ENCODE data around the gene RNF31.

The RNF31 gene

DNA sequence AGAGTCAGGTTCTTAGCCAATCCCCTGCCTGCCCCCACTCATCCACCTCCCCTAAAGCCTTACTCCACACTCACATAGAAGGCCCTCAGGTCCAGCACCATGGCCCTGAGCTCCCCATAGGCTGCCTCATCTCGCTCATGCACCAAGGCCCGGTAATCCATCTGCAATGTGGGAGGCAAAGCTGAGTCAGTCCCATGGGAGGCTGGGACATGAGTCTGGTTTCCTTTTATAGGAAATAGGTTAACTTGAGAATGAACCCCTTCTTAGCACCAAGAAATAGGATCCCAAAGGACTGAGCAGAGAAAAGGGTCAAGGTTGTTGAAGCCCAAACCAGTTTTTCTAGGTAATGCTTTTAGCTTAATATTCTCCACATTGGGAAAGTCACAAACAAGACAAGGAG is 3.8 kb upstream of the RNF31 start:
- Histone ChIP-seq H3K4me1 (ENCODE audit: control insufficient read depth, insufficient read depth, low read length) (peaks cover 38% of the 10 kb centered on the region), H3K4me3 (ENCODE audit: low read length) (no peak overlapping the region), H3K9ac (ENCODE audit: low read depth, low read length) (no peak overlapping the region), H3K9me3 (replicated peaks; ENCODE audit: low read length) (no peaks in the 10 kb centered on the region), H3K4me2 (ENCODE audit: low read length) (peak overlapping the region; percentile 9), H3K27me3 (ENCODE audit: control insufficient read depth, insufficient read depth, low read length) (no peaks in the 10 kb centered on the region), H3K36me3 (ENCODE audit: insufficient read depth, low read length) (peaks cover 20% of the 10 kb centered on the region)

DNA sequence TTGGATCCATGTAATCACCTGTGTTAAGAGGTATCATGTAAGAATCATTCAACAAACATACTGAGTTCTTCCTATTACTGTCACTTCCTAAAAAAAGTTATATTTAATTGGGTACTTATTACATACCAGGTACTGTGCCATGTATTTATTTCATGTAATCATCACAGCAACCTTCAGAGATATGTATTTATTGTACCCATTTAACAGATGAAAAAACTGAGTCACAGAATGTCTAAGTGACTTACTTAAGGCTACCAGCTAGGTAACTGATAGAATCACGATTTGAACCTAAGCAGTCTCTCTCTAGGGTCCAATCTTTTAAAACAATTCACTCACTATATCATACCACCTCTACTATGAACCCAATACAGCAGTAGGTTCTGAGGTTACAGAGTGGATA is 2.8 kb upstream of the RNF31 start:
- H3K9me3 ChIP-seq (replicated peaks; ENCODE audit: low read length): no peaks in the 10 kb centered on the region
- H3K4me3 ChIP-seq (ENCODE audit: low read length): no peak overlapping the region
- no peaks in the 10 kb centered on the region for H3K27me3 ChIP-seq (ENCODE audit: control insufficient read depth, insufficient read depth, low read length)
- peaks cover 15% of the 10 kb centered on the region for H3K36me3 ChIP-seq (ENCODE audit: insufficient read depth, low read length)
- no peak overlapping the region for H3K4me2 ChIP-seq (ENCODE audit: low read length)
- H3K9ac ChIP-seq (ENCODE audit: low read depth, low read length): no peak overlapping the region
- peaks cover 38% of the 10 kb centered on the region for H3K4me1 ChIP-seq (ENCODE audit: control insufficient read depth, insufficient read depth, low read length)

- no peaks in the 10 kb centered on the region for H3K9me3 ChIP-seq (replicated peaks; ENCODE audit: low read length)
- no peak overlapping the region for H3K9ac ChIP-seq (ENCODE audit: low read depth, low read length)
- no peaks in the 10 kb centered on the region for H3K27me3 ChIP-seq (ENCODE audit: control insufficient read depth, insufficient read depth, low read length)
- peak overlapping the region; percentile 93 for H3K4me3 ChIP-seq (ENCODE audit: low read length)
- peaks cover 34% of the 10 kb centered on the region for H3K4me1 ChIP-seq (ENCODE audit: control insufficient read depth, insufficient read depth, low read length)
- peak overlapping the region; percentile 94 for H3K4me2 ChIP-seq (ENCODE audit: low read length)
- peaks cover 18% of the 10 kb centered on the region for H3K36me3 ChIP-seq (ENCODE audit: insufficient read depth, low read length)
These were observed 2.1 kb upstream of the RNF31 start for GRCh38 chr14:24145219-24145618.

GRCh38 chr14:24145690-24146452 is 1.4 kb upstream of the RNF31 start:
- Histone ChIP-seq H3K9me3 (replicated peaks; ENCODE audit: low read length) (no peaks in the 10 kb centered on the region), H3K36me3 (ENCODE audit: insufficient read depth, low read length) (peaks cover 24% of the 10 kb centered on the region), H3K4me2 (ENCODE audit: low read length) (peak overlapping the region; percentile 94), H3K9ac (ENCODE audit: low read depth, low read length) (peak overlapping the region; percentile 81), H3K4me3 (ENCODE audit: low read length) (peak overlapping the region; percentile 93), H3K27me3 (ENCODE audit: control insufficient read depth, insufficient read depth, low read length) (no peaks in the 10 kb centered on the region), H3K4me1 (ENCODE audit: control insufficient read depth, insufficient read depth, low read length) (peaks cover 34% of the 10 kb centered on the region)

GRCh38 chr14:24146453-24146977 is 783 bp upstream of the RNF31 start, which contains the start of gene PSME2:
Gene PSME2, minus strand, starts transcription at chr14:24146610. Its CDS starts 29 bp downstream, at chr14:24146581.
- Histone ChIP-seq H3K4me1 (ENCODE audit: control insufficient read depth, insufficient read depth, low read length) (peaks cover 34% of the 10 kb centered on the region), H3K4me2 (ENCODE audit: low read length) (peak within 1 kb of the TSS; percentile 95), H3K27me3 (ENCODE audit: control insufficient read depth, insufficient read depth, low read length) (no peaks in the 10 kb centered on the region), H3K9ac (ENCODE audit: low read depth, low read length) (peak within 1 kb of the TSS; percentile 90), H3K36me3 (ENCODE audit: insufficient read depth, low read length) (peaks cover 30% of the 10 kb centered on the region), H3K4me3 (ENCODE audit: low read length) (peak within 1 kb of the TSS; percentile 93), H3K9me3 (replicated peaks; ENCODE audit: low read length) (no peaks in the 10 kb centered on the region)

DNA sequence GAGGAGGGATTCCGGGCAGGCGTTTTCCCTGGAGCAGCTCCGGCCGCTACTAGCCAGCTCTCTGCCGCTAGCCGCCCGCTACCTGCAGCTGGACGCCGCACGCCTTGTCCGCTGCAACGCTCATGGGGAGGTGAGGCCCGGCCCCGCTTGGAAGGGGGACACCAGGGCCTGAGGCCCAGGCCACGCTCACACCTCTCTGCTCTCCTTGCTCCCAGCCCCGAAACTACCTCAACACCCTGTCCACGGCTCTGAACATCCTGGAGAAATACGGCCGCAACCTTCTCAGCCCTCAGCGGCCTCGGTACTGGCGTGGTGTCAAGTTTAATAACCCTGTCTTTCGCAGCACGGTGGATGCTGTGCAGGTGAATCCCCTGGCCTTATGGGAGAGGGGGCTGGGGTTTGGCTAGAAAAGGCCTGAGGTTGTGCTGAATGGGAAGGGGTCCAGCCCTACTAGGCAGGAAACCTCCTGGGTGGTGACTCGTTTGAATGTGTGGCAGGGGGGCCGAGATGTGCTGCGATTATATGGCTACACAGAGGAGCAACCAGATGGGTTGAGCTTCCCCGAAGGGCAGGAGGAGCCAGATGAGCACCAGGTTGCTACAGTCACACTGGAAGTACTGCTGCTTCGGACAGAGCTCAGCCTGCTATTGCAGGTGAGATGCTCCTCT is 597 bp downstream of the RNF31 start:
- Histone ChIP-seq H3K4me2 (ENCODE audit: low read length) (peak overlapping the region; percentile 95), H3K9ac (ENCODE audit: low read depth, low read length) (peak overlapping the region; percentile 90), H3K4me1 (ENCODE audit: control insufficient read depth, insufficient read depth, low read length) (peaks cover 29% of the 10 kb centered on the region), H3K27me3 (ENCODE audit: control insufficient read depth, insufficient read depth, low read length) (no peaks in the 10 kb centered on the region), H3K36me3 (ENCODE audit: insufficient read depth, low read length) (peaks cover 40% of the 10 kb centered on the region), H3K9me3 (replicated peaks; ENCODE audit: low read length) (no peaks in the 10 kb centered on the region), H3K4me3 (ENCODE audit: low read length) (peak overlapping the region; percentile 93)

DNA sequence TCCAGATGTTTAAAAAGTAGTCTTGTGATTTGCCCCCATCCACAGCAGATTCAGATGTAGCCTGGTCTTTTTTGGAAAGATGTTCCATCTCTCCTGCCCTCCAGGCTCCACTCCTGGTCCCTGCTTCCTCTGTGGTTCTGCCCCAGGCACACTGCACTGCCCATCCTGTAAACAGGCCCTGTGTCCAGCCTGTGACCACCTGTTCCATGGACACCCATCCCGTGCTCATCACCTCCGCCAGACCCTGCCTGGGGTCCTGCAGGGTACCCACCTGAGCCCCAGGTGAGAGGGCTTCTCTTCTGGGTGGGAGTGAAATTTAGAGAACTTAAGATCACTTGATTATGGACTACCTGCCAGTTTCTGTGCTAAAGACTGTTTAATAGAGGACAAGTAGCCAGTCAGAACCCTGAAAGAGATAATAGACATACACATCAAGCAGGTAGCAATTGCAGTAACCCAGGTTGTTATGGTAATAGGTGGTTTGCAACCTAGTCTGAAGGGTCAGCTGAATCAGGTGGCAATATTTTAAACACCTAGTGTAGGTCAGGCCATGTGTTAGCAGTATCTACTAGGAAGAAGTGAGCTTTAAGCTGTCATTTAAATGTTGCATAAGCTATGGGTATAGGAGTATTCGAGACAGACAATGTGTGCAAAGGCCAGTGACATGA is 2.1 kb downstream of the RNF31 start:
- Histone ChIP-seq H3K9ac (ENCODE audit: low read depth, low read length) (no peak overlapping the region), H3K9me3 (replicated peaks; ENCODE audit: low read length) (no peaks in the 10 kb centered on the region), H3K4me3 (ENCODE audit: low read length) (no peak overlapping the region), H3K36me3 (ENCODE audit: insufficient read depth, low read length) (peaks cover 34% of the 10 kb centered on the region), H3K4me2 (ENCODE audit: low read length) (no peak overlapping the region), H3K27me3 (ENCODE audit: control insufficient read depth, insufficient read depth, low read length) (no peaks in the 10 kb centered on the region), H3K4me1 (ENCODE audit: control insufficient read depth, insufficient read depth, low read length) (peaks cover 18% of the 10 kb centered on the region)

DNA sequence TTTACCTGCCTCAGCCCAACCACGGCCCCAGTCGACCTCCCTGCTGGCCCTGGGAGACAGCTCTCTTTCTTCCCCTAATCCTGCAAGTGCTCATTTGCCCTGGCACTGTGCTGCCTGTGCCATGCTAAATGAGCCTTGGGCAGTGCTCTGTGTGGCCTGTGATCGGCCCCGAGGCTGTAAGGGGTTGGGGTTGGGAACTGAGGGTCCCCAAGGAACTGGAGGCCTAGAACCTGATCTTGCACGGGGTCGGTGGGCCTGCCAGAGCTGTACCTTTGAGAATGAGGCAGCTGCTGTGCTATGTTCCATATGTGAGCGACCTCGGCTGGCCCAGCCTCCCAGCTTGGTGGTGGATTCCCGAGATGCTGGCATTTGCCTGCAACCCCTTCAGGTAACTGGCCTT is 2.8 kb downstream of the RNF31 start:
- Histone ChIP-seq H3K9ac (ENCODE audit: low read depth, low read length) (no peak overlapping the region), H3K4me1 (ENCODE audit: control insufficient read depth, insufficient read depth, low read length) (peaks cover 18% of the 10 kb centered on the region), H3K27me3 (ENCODE audit: control insufficient read depth, insufficient read depth, low read length) (no peaks in the 10 kb centered on the region), H3K9me3 (replicated peaks; ENCODE audit: low read length) (no peaks in the 10 kb centered on the region), H3K4me2 (ENCODE audit: low read length) (no peak overlapping the region), H3K36me3 (ENCODE audit: insufficient read depth, low read length) (peaks cover 39% of the 10 kb centered on the region), H3K4me3 (ENCODE audit: low read length) (no peak overlapping the region)

- no peaks in the 10 kb centered on the region for H3K9me3 ChIP-seq (replicated peaks; ENCODE audit: low read length)
- no peak overlapping the region for H3K4me3 ChIP-seq (ENCODE audit: low read length)
- H3K4me2 ChIP-seq (ENCODE audit: low read length): no peak overlapping the region
- H3K4me1 ChIP-seq (ENCODE audit: control insufficient read depth, insufficient read depth, low read length): peaks cover 13% of the 10 kb centered on the region
- H3K36me3 ChIP-seq (ENCODE audit: insufficient read depth, low read length): peaks cover 44% of the 10 kb centered on the region
- no peaks in the 10 kb centered on the region for H3K27me3 ChIP-seq (ENCODE audit: control insufficient read depth, insufficient read depth, low read length)
- H3K9ac ChIP-seq (ENCODE audit: low read depth, low read length): no peak overlapping the region
These were observed 3.3 kb downstream of the RNF31 start for GRCh38 chr14:24150567-24150966.

DNA sequence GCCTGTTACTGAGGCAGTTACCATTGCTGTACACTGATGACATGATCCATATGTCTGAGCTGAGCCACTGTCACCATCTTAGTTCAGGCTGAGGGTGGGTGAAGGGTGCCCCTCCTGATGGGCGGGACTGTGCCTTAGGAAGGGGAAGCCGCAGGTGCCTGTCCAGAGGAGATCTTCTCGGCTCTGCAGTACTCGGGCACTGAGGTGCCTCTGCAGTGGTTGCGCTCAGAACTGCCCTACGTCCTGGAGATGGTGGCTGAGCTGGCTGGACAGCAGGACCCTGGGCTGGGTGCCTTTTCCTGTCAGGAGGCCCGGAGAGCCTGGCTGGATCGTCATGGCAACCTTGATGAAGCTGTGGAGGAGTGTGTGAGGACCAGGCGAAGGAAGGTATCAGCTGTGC is 3.7 kb downstream of the RNF31 start:
- Histone ChIP-seq H3K4me1 (ENCODE audit: control insufficient read depth, insufficient read depth, low read length) (peaks cover 8% of the 10 kb centered on the region), H3K27me3 (ENCODE audit: control insufficient read depth, insufficient read depth, low read length) (no peaks in the 10 kb centered on the region), H3K4me2 (ENCODE audit: low read length) (no peak overlapping the region), H3K9ac (ENCODE audit: low read depth, low read length) (no peak overlapping the region), H3K36me3 (ENCODE audit: insufficient read depth, low read length) (peaks cover 48% of the 10 kb centered on the region), H3K9me3 (replicated peaks; ENCODE audit: low read length) (no peaks in the 10 kb centered on the region), H3K4me3 (ENCODE audit: low read length) (no peak overlapping the region)

DNA sequence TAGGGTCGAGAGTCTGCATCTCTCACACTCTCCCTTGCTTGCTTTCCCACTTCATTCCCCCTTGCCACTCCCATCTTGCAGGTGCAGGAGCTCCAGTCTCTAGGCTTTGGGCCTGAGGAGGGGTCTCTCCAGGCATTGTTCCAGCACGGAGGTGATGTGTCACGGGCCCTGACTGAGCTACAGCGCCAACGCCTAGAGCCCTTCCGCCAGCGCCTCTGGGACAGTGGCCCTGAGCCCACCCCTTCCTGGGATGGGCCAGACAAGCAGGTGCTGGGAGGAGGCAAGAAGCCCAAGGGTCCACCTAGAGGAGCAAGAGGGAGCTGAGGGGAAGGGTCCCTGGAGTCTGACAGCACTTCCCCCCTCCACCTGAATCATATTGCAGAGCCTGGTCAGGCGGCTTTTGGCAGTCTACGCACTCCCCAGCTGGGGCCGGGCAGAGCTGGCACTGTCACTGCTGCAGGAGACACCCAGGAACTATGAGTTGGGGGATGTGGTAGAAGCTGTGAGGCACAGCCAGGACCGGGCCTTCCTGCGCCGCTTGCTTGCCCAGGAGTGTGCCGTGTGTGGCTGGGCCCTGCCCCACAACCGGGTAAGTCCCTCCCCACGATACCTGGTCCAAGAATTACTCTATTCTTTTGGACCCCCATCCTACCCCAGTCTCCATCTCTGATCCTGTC is 4.2 kb downstream of the RNF31 start:
- H3K4me3 ChIP-seq (ENCODE audit: low read length): no peak overlapping the region
- H3K9me3 ChIP-seq (replicated peaks; ENCODE audit: low read length): no peaks in the 10 kb centered on the region
- no peaks in the 10 kb centered on the region for H3K27me3 ChIP-seq (ENCODE audit: control insufficient read depth, insufficient read depth, low read length)
- H3K4me2 ChIP-seq (ENCODE audit: low read length): no peak overlapping the region
- H3K4me1 ChIP-seq (ENCODE audit: control insufficient read depth, insufficient read depth, low read length): peaks cover 7% of the 10 kb centered on the region
- H3K9ac ChIP-seq (ENCODE audit: low read depth, low read length): no peak overlapping the region
- peaks cover 49% of the 10 kb centered on the region for H3K36me3 ChIP-seq (ENCODE audit: insufficient read depth, low read length)
